Hepatic stellate cell (primary cell): ENCODE measurements around the gene PLP2.
A peak's percentile ranks its signal among the peaks of the same experiment; 100 is the strongest.
"Not testable (repeated sequence)": the region's sequence is repeated elsewhere in the genome, so short reads cannot be mapped to it uniquely, and the experiment has no call there.

Experiments used
- DNase-seq: peaks from one replicate; pipeline ENCODE4 v3.0.0; 2011; ENCODE audit warnings: low spot score

PLP2 gene

GRCh38 chrX:49163555-49164419, 7.9 kb upstream of the PLP2 start:
- DNase-seq: peak; percentile 85

- DNase-seq: no peak
Measured at GRCh38 chrX:49164589-49165360, 6.9 kb upstream of the PLP2 start.

GRCh38 chrX:49165901-49166881, 5.5 kb upstream of the PLP2 start:
- peak; percentile 68 for DNase-seq

- peak; percentile 74 for DNase-seq
Measured at GRCh38 chrX:49166914-49167739, 4.6 kb upstream of the PLP2 start.

GRCh38 chrX:49167740-49168108, 4.0 kb upstream of the PLP2 start:
- no peak for DNase-seq

GRCh38 chrX:49172280-49172780, 632 bp downstream of the PLP2 start:
- no peak for DNase-seq

GRCh38 chrX:49173544-49173943, 1.8 kb downstream of the PLP2 start:
- not testable (repeated sequence) for DNase-seq

GRCh38 chrX:49174723-49175122, 3.0 kb downstream of the PLP2 start:
- DNase-seq: no peak

- no peak for DNase-seq
Measured at GRCh38 chrX:49175435-49176274, 4.0 kb downstream of the PLP2 start.

GRCh38 chrX:49176421-49177326, 5.0 kb downstream of the PLP2 start:
- no peak for DNase-seq

GRCh38 chrX:49177338-49177833, 5.7 kb downstream of the PLP2 start:
- no peak for DNase-seq

GRCh38 chrX:49177873-49178480, 6.3 kb downstream of the PLP2 start:
- DNase-seq: no peak

GRCh38 chrX:49178537-49178936, 6.8 kb downstream of the PLP2 start:
- DNase-seq: no peak

GRCh38 chrX:49179358-49179757, 7.7 kb downstream of the PLP2 start:
- DNase-seq: no peak

GRCh38 chrX:49183701-49184281, 12.1 kb downstream of the PLP2 start:
- no peak for DNase-seq

- peak; percentile 83 for DNase-seq
Measured at GRCh38 chrX:49184294-49185281, 12.9 kb downstream of the PLP2 start.
